HG03175 (cell line): Measurements from ENCODE around the gene STX18.
"Not testable (repeated sequence)": the region's sequence is repeated elsewhere in the genome, so short reads cannot be mapped to it uniquely, and the experiment has no call there.

Source experiments
- ATAC-seq: cut with Tn5 transposase; IDR thresholded peaks from one replicate; pipeline ENCODE4 v1.9.1; 2021; ENCODE audit warnings: mild to moderate bottlenecking, moderate library complexity; ENCODE audit not compliant: unreplicated experiment

Gene STX18

GRCh38 chr4:4510641-4511040 is 31.2 kb downstream of the STX18 start:
- not testable (repeated sequence) for ATAC-seq

GRCh38 chr4:4509521-4509920 is 32.3 kb downstream of the STX18 start:
- ATAC-seq: no peak

- ATAC-seq: peak; percentile 71
Measured at GRCh38 chr4:4507923-4508322, 33.9 kb downstream of the STX18 start.

GRCh38 chr4:4507403-4507802 is 34.4 kb downstream of the STX18 start:
- ATAC-seq: no peak

GRCh38 chr4:4506961-4507360 is 34.9 kb downstream of the STX18 start:
- no peak for ATAC-seq

GRCh38 chr4:4505211-4505610 is 36.6 kb downstream of the STX18 start:
- ATAC-seq: not testable (repeated sequence)

GRCh38 chr4:4504783-4505182 is 37.1 kb downstream of the STX18 start:
- ATAC-seq: no peak

GRCh38 chr4:4502694-4503311 is 39.0 kb downstream of the STX18 start:
- ATAC-seq: peak; percentile 61

GRCh38 chr4:4501679-4502078 is 40.2 kb downstream of the STX18 start:
- ATAC-seq: no peak

- ATAC-seq: no peak
Measured at GRCh38 chr4:4499438-4500123, 42.3 kb downstream of the STX18 start.

GRCh38 chr4:4496592-4497372 is 45.1 kb downstream of the STX18 start:
- ATAC-seq: no peak

GRCh38 chr4:4494882-4495281 is 47.0 kb downstream of the STX18 start:
- ATAC-seq: no peak

GRCh38 chr4:4492161-4492847 is 49.5 kb downstream of the STX18 start:
- ATAC-seq: peak; percentile 73

- ATAC-seq: no peak
Measured at GRCh38 chr4:4491396-4491893, 50.4 kb downstream of the STX18 start.

- no peak for ATAC-seq
Measured at GRCh38 chr4:4490816-4491215, 51.0 kb downstream of the STX18 start.

GRCh38 chr4:4490041-4490440 is 51.8 kb downstream of the STX18 start:
- no peak for ATAC-seq

GRCh38 chr4:4488405-4489404 is 53.1 kb downstream of the STX18 start:
- peak; percentile 75 for ATAC-seq

- no peak for ATAC-seq
Measured at GRCh38 chr4:4486969-4487368, 54.9 kb downstream of the STX18 start.

GRCh38 chr4:4485806-4486205 is 56.0 kb downstream of the STX18 start:
- ATAC-seq: no peak

- ATAC-seq: no peak
Measured at GRCh38 chr4:4481399-4481994, 60.4 kb downstream of the STX18 start.
